ENCODE measurements around the gene ZFP92. TPM values are rescaled to one million over a fixed set of nuclear protein-coding genes. Genes with fewer than 3 reads are reported as not detected.
"Not testable (repeated sequence)": the region's sequence is repeated elsewhere in the genome, so short reads cannot be mapped to it uniquely, and the experiment has no call there.

The ZFP92 gene
- total and polyA plus RNA-seq, 3 donors from 2014 or later = 2.1 to 3.4 (median 2.2) TPM

DNA sequence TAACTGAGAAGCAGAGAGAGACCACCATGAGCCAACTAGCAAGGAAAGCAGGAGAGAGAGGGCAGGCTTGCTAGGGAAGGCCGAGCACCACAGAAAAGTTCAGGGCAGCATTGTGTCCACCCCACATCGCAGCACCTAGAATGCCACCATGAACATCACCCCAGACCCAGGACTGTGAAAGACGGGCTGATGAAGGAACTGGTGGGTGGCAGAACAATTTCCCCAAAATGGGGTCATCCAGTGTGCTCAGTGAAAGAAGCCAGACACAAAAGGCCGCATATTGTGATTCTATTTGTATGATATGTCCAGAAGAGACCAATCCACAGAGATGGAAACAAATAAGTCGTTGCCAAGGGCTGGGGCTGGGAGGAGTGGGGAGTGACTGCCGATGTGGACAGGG lies 26.9 kb upstream of the ZFP92 start:
- Histone ChIP-seq H3K27me3 (no peaks in the 10 kb centered on the region), H3K36me3 (ENCODE audit: low read depth, missing control alignments) (no peaks in the 10 kb centered on the region), H3K4me3 (no peak overlapping the region), H3K9me3 (no peaks in the 10 kb centered on the region), H3K27ac (no peak overlapping the region), H3K4me1 (peaks cover 7% of the 10 kb centered on the region)
- TF ChIP-seq, protein P1, sequence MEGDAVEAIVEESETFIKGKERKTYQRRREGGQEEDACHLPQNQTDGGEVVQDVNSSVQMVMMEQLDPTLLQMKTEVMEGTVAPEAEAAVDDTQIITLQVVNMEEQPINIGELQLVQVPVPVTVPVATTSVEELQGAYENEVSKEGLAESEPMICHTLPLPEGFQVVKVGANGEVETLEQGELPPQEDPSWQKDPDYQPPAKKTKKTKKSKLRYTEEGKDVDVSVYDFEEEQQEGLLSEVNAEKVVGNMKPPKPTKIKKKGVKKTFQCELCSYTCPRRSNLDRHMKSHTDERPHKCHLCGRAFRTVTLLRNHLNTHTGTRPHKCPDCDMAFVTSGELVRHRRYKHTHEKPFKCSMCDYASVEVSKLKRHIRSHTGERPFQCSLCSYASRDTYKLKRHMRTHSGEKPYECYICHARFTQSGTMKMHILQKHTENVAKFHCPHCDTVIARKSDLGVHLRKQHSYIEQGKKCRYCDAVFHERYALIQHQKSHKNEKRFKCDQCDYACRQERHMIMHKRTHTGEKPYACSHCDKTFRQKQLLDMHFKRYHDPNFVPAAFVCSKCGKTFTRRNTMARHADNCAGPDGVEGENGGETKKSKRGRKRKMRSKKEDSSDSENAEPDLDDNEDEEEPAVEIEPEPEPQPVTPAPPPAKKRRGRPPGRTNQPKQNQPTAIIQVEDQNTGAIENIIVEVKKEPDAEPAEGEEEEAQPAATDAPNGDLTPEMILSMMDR (IDR thresholded peaks at IDR 0.05) = no peak
- TF ChIP-seq POLR2A (IDR thresholded peaks at IDR 0.05) = no peak
- WGBS, 2 donors = 92 to 94% methylated on average over 6 of the region's 6 CpGs
- DNase-seq = no peak
- intact Hi-C loops (cut with DNase I; ENCODE audit: low total_unique reads) = no loop called here

DNA sequence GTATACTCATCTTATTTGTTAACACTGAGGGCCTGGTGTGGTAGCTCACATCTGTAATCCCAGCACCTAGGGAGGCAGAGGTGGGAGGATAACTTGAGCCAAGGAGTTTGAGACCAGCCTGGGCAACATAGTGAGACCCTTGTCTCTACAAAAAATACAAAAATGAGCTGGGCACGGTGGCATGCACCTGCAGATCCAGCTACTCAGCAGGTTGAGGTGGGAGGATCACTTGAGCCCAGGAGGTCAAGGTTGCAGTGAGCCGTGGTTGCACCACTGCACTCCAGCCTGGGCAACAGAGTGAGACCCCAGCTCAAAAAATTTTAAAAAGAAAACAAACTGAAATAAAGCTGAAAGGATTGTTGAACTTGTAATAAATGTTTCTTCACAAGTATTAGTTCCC lies 26.3 kb upstream of the ZFP92 start:
- H3K27ac ChIP-seq; DNase-seq; H3K36me3 ChIP-seq (ENCODE audit: low read depth, missing control alignments); H3K27me3 ChIP-seq; H3K9me3 ChIP-seq; H3K4me1 ChIP-seq; H3K4me3 ChIP-seq; intact Hi-C loops (cut with DNase I; ENCODE audit: low total_unique reads): not testable (repeated sequence)
- WGBS, 2 donors = 65 to 79% methylated on average over 2 of the region's 2 CpGs

DNA sequence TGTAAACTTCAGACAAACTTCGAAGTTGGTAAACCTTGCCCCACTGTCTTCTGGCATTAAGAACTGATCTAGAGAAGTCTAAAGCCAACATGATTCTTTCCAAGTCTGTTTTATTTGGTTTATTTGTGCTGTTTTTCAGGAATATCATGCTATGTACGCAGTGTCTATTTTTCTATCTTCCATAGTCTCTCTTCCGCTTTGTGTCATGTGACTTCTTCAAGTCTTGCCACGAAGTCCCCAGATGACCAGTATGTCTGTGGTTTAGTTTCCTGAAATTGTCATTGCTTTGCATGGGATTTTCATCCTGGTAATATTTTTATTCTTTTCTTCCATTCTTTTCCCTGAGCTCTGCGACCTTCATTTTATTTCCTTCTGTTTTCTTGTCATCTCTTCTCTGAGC lies 25.2 kb upstream of the ZFP92 start:
- TF ChIP-seq, protein P1 (IDR thresholded peaks at IDR 0.05) = no peak
- TF ChIP-seq POLR2A (IDR thresholded peaks at IDR 0.05) = no peak
- WGBS, 2 donors = 61 to 86% methylated on average over 5 of the region's 5 CpGs
- H3K9me3 ChIP-seq = no peaks in the 10 kb centered on the region
- H3K4me3 ChIP-seq = no peak overlapping the region
- no peaks in the 10 kb centered on the region for H3K36me3 ChIP-seq (ENCODE audit: low read depth, missing control alignments)
- DNase-seq = no peak
- H3K27ac ChIP-seq = no peak overlapping the region
- H3K27me3 ChIP-seq = no peaks in the 10 kb centered on the region
- intact Hi-C loops (cut with DNase I; ENCODE audit: low total_unique reads) = no loop called here
- H3K4me1 ChIP-seq = peaks cover 3% of the 10 kb centered on the region

DNA sequence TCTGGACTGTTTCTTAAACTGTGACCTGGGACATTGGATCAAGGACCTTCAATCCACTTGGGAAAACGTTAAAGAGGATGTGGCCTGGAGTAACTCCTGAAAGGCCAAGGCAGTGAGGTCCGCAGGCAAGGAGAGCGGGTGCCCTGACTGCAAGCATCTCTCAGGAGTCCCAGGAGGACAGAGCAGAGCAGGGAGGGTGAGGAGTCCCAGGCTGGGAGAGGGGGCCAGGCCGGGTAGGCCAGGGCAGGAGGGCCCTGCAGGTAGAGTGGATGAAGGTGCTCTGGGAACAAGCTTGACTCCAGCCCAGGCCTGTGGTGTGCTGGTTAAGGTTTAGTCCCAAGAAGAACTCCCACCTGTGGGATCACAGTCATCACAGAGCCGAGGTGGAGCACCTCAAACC lies 23.9 kb upstream of the ZFP92 start:
- no peaks in the 10 kb centered on the region for H3K36me3 ChIP-seq (ENCODE audit: low read depth, missing control alignments)
- no peak for DNase-seq
- no peak overlapping the region for H3K27ac ChIP-seq
- TF ChIP-seq POLR2A (IDR thresholded peaks at IDR 0.05) = no peak
- TF ChIP-seq, protein P1 (IDR thresholded peaks at IDR 0.05) = no peak
- H3K4me3 ChIP-seq = no peak overlapping the region
- 20 to 66% methylated on average over 1 to 4 of the region's 5 CpGs for WGBS, 2 donors
- H3K4me1 ChIP-seq = no peaks in the 10 kb centered on the region
- intact Hi-C loops (cut with DNase I; ENCODE audit: low total_unique reads) = no loop called here
- no peaks in the 10 kb centered on the region for H3K27me3 ChIP-seq
- H3K9me3 ChIP-seq = no peaks in the 10 kb centered on the region

DNA sequence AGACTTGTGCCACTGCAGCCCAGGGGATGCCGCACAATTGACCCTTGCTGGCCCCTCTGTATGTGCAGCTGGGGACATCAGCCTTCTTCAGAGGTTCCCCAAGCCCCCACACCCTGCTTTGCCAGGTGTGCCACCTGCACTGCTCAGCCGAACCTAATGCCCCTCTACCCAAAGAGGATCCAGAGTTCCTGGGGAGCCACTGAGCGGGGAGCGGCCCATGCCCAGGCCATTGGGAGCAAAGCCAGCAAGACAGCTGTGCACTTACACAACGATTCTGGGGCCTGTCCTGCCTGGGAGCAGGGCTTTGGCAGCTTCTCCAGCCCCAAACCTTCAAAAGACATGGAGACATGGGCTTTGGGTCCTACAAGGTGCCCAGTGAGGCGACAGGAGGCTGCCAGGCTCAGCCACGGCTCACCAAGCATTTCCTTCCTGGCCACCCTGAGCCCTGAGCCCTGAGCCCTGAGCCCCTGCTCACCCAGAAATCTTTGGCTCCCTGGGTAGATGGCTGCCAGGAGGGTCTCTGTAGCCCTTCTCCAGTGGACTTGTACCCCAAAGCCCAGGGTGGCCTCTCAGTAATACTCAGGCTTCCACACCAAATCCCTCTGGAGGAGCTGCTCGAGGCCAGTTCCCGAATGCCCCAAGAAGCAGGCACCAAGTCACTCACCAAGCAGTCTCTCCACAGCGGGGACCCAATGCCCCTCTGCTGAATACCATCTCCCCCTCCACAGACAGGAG lies 23.1 kb upstream of the ZFP92 start:
- DNase-seq = no peak
- WGBS, 2 donors = 80 to 88% methylated on average over 1 to 10 of the region's 10 CpGs
- Histone ChIP-seq H3K27ac (no peak overlapping the region), H3K27me3 (no peaks in the 10 kb centered on the region), H3K4me3 (no peak overlapping the region), H3K9me3 (no peaks in the 10 kb centered on the region), H3K4me1 (no peaks in the 10 kb centered on the region), H3K36me3 (ENCODE audit: low read depth, missing control alignments) (no peaks in the 10 kb centered on the region)
- no peak for TF ChIP-seq POLR2A (IDR thresholded peaks at IDR 0.05)
- TF ChIP-seq, protein P1 (IDR thresholded peaks at IDR 0.05) = no peak
- intact Hi-C loops (cut with DNase I; ENCODE audit: low total_unique reads) = no loop called here

Data from testis (tissue), 3 donors.